GM18867 (cell line): ENCODE results near the gene COA3.

Experiments
- ATAC-seq: cut with Tn5 transposase; IDR thresholded peaks from one replicate; pipeline ENCODE4 v1.9.1; 2021; ENCODE audit warnings: mild to moderate bottlenecking, moderate library complexity; ENCODE audit not compliant: unreplicated experiment

COA3 gene

GRCh38 chr17:42818379-42818778 lies 19.9 kb upstream of the COA3 start:
- no peak for ATAC-seq

GRCh38 chr17:42817866-42818265 lies 19.4 kb upstream of the COA3 start:
- no peak for ATAC-seq

DNA sequence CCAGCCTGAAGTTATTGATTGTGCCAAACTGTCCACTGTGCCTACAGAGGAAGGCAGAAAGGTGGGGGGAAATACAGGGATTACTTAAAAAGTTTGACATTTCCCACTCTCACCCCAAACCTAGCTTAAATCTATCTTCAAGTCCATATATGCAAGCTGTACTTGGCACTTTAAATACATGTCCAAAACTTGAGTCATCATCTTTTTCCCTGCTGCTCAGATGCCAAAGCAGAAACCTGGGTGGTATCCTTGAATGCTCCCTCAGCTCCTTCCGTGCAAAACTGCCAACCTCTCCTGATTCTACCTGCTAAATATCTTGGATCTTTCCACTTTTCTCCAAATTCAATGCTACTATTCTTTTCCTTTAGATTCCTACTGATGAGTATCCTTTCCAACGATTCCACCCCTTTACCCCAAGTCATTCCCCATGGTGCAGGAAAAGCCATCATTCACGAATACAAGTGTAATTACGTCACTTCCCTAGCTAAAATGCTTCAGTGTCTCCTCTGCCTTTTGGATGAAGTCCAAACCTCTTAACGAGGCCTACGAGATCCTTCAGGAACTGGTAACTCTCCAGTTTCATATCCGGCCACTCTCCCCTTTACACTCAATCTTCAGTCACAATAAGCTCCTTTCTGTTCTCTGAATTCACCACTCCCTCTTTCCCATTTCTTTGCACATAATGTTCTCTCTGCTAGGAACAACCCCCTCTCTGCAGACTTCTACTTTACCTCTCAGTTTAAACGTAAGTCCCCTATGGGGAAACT lies 16.3 kb upstream of the COA3 start:
- no peak for ATAC-seq

DNA sequence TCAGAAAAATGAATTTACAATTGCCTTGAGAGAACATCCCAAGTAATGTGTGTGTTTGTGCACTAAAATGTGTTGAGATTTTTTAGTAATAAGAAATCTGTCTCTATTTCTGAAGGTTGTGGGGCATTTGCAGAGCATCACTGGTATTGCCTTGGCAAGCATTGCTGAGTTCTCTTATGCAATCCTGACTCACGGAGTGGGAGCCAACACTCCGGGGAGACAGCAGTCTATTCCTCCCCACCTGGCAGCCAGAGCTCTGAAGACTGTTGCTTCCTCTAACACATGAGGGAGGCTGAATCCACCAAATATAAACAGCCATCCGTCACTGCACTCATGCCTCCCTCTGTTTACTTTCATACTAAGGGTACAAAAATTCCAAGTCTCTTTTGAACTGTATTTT lies 10.7 kb upstream of the COA3 start:
- ATAC-seq = no peak

DNA sequence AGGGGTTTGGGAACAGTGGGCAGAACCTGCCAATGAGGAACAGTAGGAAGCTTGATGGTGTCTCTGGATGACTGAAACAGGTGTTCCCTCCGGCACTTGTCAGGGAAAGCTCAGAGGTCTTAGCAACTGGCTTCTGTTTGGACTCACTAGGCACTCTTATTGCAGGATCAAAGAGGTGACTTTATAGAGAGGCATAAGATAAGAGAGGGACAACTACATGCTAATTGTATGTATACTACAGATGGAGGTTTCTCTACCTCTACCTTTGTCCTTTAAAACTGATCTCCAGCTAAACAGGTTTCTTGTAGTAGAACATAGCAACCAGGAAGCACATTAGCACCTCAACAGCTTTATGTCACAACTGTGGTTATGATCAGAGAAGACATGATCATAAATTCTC lies 7.7 kb upstream of the COA3 start:
- no peak for ATAC-seq

GRCh38 chr17:42804918-42805367 lies 6.4 kb upstream of the COA3 start:
- ATAC-seq = no peak

GRCh38 chr17:42803074-42803883 lies 4.8 kb upstream of the COA3 start:
- ATAC-seq = no peak

- ATAC-seq = no peak
These were observed 507 bp downstream of the COA3 start for GRCh38 chr17:42798011-42798382.

DNA sequence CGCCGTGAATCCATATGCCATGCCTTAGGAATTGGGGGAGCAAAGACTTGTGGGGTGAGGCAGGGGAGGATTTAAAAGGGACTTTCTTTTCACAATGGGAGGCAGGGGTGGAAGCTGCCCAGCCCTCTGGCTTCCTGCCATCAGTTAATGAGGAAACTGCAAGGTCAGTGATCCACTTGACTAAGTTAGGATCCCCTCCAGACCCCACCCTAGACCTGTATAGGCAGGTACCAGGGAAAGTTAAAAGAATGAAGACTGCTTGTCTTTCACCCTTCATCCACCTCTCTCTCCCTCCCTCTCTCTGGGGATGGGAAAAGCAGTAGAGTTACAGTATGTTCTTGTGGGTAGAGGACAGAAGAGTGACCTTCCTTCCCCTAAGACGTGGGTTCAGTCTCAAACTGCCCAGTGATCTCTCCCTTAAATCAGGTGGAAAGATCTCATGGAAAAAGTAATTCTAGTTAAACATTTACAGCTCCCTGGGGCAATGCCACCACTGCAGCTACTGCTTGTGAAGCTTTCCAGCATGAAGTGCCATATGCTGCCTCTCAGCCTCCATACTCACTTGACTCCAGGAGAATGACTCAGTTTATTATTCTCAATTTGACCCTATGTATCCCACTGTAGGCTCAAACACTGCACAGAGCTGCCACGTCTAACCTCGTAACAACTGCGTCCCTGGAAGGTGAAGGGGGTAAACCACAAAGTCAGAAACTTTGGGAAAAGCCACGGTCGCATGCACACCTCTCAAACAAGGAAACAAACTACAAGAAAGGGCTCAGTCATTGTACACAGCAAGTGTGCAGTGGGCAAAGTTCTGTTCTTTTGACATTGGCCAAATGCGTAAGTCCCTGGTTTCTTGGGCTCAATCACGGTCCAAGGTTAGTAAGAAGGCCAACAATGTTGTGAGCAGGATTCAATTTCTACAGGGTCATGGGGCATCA lies 1.2 kb downstream of the COA3 start:
- no peak for ATAC-seq

GRCh38 chr17:42796066-42796758 lies 2.3 kb downstream of the COA3 start:
- ATAC-seq = no peak

- ATAC-seq = no peak
These were observed 3.0 kb downstream of the COA3 start for GRCh38 chr17:42795465-42795864.

GRCh38 chr17:42795061-42795460 lies 3.4 kb downstream of the COA3 start:
- no peak for ATAC-seq

DNA sequence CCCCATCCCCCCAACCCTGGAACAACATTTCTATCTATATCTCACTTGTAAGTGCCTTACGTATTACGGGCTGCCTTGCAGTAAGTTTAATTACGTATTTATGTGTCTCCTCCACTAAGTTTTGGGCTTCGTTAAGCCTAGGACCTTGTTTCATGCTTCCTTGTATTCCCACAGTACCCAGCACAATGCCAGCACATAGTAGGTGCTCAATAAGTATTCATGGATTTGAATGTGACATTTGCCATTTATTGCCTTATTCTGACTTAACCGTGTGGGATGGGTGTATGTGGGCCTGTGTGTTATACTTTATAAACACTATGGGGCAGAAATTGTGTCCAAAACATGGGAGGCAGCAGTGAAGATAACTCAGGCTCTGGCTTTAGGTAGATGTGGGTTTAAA lies 6.0 kb downstream of the COA3 start:
- no peak for ATAC-seq

GRCh38 chr17:42791948-42792347 lies 6.6 kb downstream of the COA3 start:
- no peak for ATAC-seq

DNA sequence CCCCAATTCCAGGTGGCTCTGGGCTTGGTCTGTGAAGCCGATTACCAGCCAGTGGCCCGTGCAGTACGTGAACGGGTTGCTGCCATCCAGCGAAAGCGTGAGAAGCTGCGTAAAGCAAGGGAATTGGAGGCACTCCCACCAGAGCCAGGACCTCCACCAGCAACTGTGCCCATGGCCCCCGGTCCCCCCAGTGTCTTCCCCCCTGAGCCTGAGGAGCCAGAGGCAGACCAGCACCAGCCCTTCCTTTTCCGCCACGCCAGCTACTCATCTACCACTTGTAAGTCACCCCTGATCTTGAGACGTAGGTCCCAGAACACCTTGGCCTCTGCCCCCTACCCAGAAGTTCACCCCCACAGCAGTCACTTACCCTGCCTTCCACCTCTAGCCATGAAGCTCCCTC lies 11.2 kb downstream of the COA3 start:
- ATAC-seq = no peak

DNA sequence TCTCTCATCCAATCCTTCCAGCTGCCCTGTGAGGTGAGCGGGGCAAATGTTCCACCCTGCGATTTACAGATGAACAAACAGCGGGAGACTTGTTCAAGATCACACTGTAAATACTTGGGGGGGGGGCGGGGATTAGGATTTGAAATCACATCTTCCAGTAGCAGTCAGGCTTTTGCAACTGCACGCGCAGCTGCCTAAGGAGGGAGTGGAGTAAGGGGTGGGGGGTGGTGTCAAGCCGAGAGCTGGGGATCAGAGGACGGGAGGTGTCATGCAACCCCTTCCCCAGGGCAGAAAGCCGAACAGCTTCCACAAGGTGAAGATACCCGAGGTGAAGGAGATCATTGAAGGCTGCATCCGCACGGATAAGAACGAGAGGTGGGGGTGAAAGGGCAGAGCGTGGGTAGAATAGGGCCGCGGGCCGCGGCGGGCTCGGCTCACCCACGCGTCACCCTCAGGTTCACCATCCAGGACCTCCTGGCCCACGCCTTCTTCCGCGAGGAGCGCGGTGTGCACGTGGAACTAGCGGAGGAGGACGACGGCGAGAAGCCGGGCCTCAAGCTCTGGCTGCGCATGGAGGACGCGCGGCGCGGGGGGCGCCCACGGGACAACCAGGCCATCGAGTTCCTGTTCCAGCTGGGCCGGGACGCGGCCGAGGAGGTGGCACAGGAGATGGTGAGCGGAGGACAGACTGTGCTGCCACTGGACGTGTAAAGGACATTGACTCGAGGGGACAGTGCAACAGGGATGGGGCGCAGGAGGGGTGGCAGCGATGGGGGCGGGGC lies 13.5 kb downstream of the COA3 start:
- ATAC-seq = no peak

DNA sequence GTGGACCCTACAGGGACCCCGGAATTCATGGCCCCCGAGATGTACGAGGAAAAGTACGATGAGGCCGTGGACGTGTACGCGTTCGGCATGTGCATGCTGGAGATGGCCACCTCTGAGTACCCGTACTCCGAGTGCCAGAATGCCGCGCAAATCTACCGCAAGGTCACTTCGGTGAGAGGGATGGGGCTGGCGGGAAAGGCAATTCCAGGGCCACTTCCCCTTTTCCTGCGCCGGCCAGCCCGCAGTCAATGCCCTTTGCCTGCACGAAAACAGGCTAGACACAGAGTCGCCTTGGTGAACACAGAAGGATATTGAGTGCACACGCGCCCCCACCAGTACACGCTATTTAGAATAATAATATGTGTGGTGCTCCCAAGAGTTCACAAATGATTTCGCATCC lies 14.1 kb downstream of the COA3 start:
- no peak for ATAC-seq

- no peak for ATAC-seq
These were observed 14.7 kb downstream of the COA3 start for GRCh38 chr17:42783791-42784138.

GRCh38 chr17:42783062-42783790 lies 15.3 kb downstream of the COA3 start:
- ATAC-seq = no peak
